C4-2B (cell line): ENCODE data around the gene TMEM220.

ENCODE experiments used
- ZFX ChIP-seq: fragments of 450-650 bp; IDR thresholded peaks from 2 replicates; pipeline ENCODE4 v1.6.1; 2017
- TF ChIP-seq, protein P1 (sequence below): fragments of 450-650 bp; conservative IDR thresholded peaks from 2 replicates; pipeline ENCODE4 v1.5.1; 2017; ENCODE audit warnings: mild to moderate bottlenecking

DNA sequence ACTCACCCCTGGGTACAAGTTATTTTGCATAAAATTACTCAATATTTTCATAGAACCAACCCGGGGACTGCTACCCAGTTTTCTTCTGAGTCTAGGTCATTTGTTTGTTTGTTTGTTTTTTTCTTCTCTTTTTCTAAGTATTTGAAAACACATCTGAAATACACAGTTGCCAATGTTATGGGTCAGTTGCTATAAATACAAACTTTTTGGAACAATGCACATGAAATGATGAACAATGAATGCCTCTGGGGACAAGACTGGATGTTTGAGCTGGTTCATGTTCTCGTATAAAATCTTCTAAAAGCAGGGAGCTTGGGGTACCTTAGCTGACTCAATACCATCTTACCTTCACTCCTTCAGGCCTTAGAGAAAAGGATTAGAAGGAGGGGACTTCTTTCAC lies 43.6 kb upstream of the TMEM220 start:
- TF ChIP-seq, protein P1, sequence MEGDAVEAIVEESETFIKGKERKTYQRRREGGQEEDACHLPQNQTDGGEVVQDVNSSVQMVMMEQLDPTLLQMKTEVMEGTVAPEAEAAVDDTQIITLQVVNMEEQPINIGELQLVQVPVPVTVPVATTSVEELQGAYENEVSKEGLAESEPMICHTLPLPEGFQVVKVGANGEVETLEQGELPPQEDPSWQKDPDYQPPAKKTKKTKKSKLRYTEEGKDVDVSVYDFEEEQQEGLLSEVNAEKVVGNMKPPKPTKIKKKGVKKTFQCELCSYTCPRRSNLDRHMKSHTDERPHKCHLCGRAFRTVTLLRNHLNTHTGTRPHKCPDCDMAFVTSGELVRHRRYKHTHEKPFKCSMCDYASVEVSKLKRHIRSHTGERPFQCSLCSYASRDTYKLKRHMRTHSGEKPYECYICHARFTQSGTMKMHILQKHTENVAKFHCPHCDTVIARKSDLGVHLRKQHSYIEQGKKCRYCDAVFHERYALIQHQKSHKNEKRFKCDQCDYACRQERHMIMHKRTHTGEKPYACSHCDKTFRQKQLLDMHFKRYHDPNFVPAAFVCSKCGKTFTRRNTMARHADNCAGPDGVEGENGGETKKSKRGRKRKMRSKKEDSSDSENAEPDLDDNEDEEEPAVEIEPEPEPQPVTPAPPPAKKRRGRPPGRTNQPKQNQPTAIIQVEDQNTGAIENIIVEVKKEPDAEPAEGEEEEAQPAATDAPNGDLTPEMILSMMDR, result no peak
- no peak for TF ChIP-seq ZFX
